ENCODE data around the gene DAPK2. TPM values are rescaled to one million over a fixed set of nuclear protein-coding genes. Genes with fewer than 3 reads are reported as not detected.

DAPK2 gene
- total RNA-seq, 4 donors from 2014 or later = 45.1 to 244 (median 107) TPM

DNA sequence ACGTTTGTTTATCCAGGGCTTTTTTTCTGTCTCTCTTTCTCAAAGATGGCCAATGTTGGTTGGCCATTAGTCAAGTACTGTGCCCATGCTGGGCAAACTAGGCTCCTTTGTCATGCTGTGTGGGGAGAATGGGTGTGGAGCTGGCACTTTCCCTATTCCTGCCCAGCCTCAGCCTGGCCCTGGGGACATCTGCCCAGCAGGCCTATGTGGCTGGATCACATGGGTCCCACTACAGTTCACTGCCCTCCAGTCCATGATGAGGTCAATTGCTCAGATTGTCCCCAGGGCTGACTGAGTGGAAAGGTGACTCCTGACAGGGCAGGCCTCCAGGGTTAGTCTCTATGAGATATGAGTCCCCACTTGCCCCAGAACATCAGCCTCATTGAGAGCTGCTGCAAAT is 158.1 kb downstream of the DAPK2 start:
- TF ChIP-seq EP300 (IDR thresholded peaks at IDR 0.05; ENCODE audit: low read depth) = no peak
- TF ChIP-seq POLR2AphosphoS5 (IDR thresholded peaks at IDR 0.05) = no peak
- TF ChIP-seq, protein P1, sequence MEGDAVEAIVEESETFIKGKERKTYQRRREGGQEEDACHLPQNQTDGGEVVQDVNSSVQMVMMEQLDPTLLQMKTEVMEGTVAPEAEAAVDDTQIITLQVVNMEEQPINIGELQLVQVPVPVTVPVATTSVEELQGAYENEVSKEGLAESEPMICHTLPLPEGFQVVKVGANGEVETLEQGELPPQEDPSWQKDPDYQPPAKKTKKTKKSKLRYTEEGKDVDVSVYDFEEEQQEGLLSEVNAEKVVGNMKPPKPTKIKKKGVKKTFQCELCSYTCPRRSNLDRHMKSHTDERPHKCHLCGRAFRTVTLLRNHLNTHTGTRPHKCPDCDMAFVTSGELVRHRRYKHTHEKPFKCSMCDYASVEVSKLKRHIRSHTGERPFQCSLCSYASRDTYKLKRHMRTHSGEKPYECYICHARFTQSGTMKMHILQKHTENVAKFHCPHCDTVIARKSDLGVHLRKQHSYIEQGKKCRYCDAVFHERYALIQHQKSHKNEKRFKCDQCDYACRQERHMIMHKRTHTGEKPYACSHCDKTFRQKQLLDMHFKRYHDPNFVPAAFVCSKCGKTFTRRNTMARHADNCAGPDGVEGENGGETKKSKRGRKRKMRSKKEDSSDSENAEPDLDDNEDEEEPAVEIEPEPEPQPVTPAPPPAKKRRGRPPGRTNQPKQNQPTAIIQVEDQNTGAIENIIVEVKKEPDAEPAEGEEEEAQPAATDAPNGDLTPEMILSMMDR (IDR thresholded peaks at IDR 0.05) = no peak
- no peak for TF ChIP-seq POLR2A (IDR thresholded peaks at IDR 0.05)
- in situ Hi-C loops (cut with MboI; ENCODE audit: low pct_ligation_motif_present in 1 of 4, low pct_unique_long_range_greater_than_20kb in 1 of 4, low sequenced_read_pairs in 3 of 4) = loop anchor here in 2 of 4 donors (25.0 kb wide), 1 partner anchor 126 kb away; no protein-coding TSS in a partner anchor
- 82% methylated on average over 1 of the region's 1 CpG; no CpG with 5 or more reads in 1 of the 2 donors for WGBS, 2 donors (ENCODE audit: low coverage in 1 of 2)

DNA sequence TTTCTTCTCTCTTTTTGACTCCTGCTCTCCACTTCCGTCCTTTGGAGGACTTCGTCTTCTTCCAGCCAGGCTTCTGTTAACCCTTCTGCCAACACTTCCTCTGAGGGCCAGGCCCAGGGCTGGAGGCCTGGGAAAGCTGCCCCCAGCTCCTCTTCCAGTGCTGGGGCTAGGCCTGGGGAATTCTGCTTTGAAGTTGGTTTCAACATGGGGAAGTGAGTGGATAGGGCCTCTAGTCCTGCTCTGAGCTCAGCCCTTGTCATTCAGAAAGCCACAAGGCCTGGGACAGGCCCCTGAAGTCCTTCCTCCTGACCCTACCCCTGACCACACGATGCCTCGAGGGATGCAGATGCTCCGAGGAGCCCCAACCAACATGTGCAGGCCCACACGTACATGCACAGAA is 158.7 kb downstream of the DAPK2 start:
- TF ChIP-seq EP300 (IDR thresholded peaks at IDR 0.05; ENCODE audit: low read depth) = no peak
- TF ChIP-seq, protein P1 (IDR thresholded peaks at IDR 0.05) = no peak
- no peak for TF ChIP-seq POLR2AphosphoS5 (IDR thresholded peaks at IDR 0.05)
- no peak for TF ChIP-seq POLR2A (IDR thresholded peaks at IDR 0.05)
- intact Hi-C loops (cut with DNase I; ENCODE audit: low total_unique reads) = loop anchor here (5.0 kb wide), 1 partner anchor 135 kb away; no protein-coding TSS in a partner anchor
- no peaks in the 10 kb centered on the region for H3K27me3 ChIP-seq

More for the DNA sequence above, 158.1 kb downstream of the DAPK2 start:
- Histone ChIP-seq H3K27ac (no peak overlapping the region), H3K36me3 (no peaks in the 10 kb centered on the region), H3K4me3 (no peak overlapping the region), H3K27me3 (no peaks in the 10 kb centered on the region), H3K9me3 (no peaks in the 10 kb centered on the region), H3K4me1 (peaks cover 0 to 15% (median 0%) of the 10 kb centered on the region in 4 donors)
- no peak for DNase-seq
- intact Hi-C loops (cut with DNase I; ENCODE audit: low total_unique reads) = loop anchor here (5.0 kb wide), 1 partner anchor 136 kb away; no protein-coding TSS in a partner anchor

DNA sequence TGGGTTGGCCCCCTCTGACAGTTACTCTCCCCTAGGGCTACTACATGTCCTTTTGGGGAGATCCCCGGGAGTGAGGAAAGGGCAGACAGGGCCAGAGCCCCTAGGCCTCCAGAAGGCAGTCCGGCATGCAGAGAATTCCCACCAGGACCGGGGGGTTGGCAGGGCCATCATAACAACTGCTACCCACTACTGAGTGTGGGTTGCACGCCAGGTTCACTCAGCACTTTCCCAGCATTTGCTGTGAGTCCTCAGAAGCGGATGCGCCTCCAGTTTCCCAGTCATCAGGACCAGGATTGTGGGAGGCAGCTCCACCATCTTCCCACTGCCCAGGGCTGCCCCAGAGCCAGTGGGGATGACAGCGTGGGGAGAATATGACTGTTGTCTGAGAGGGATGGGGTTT is 161.3 kb downstream of the DAPK2 start:
- 92% methylated on average over 7 of the region's 7 CpGs; no CpG with 5 or more reads in 1 of the 2 donors for WGBS, 2 donors (ENCODE audit: low coverage in 1 of 2)
- intact Hi-C loops (cut with DNase I; ENCODE audit: low total_unique reads) = loop anchor here (5.0 kb wide), 1 partner anchor 133 kb away; no protein-coding TSS in a partner anchor
- Histone ChIP-seq H3K27me3 (no peaks in the 10 kb centered on the region), H3K4me1 (no peaks in the 10 kb centered on the region), H3K36me3 (no peaks in the 10 kb centered on the region), H3K4me3 (no peak overlapping the region), H3K9me3 (no peaks in the 10 kb centered on the region), H3K27ac (no peak overlapping the region)
- TF ChIP-seq EP300 (IDR thresholded peaks at IDR 0.05; ENCODE audit: low read depth) (no peak), POLR2AphosphoS5 (IDR thresholded peaks at IDR 0.05) (no peak), POLR2A (IDR thresholded peaks at IDR 0.05) (no peak)
- TF ChIP-seq, protein P1 (IDR thresholded peaks at IDR 0.05) = no peak
- no peak for DNase-seq
- in situ Hi-C loops (cut with MboI; ENCODE audit: low pct_ligation_motif_present in 1 of 4, low pct_unique_long_range_greater_than_20kb in 1 of 4, low sequenced_read_pairs in 3 of 4) = loop anchor here in 2 of 4 donors (25.0 kb wide), 1 partner anchor 123 kb away; no protein-coding TSS in a partner anchor

More for the DNA sequence above, 158.7 kb downstream of the DAPK2 start:
- peaks cover 0 to 15% (median 0%) of the 10 kb centered on the region in 4 donors for H3K4me1 ChIP-seq
- DNase-seq = no peak
- in situ Hi-C loops (cut with MboI; ENCODE audit: low pct_ligation_motif_present in 1 of 4, low pct_unique_long_range_greater_than_20kb in 1 of 4, low sequenced_read_pairs in 3 of 4) = loop anchor here in 2 of 4 donors (25.0 kb wide), 1 partner anchor 125 kb away; no protein-coding TSS in a partner anchor
- H3K36me3 ChIP-seq = no peaks in the 10 kb centered on the region
- no peak overlapping the region for H3K4me3 ChIP-seq
- WGBS, 2 donors (ENCODE audit: low coverage in 1 of 2) = 67 to 71% methylated on average over 1 to 5 of the region's 6 CpGs
- H3K9me3 ChIP-seq = no peaks in the 10 kb centered on the region
- H3K27ac ChIP-seq = no peak overlapping the region

DNA sequence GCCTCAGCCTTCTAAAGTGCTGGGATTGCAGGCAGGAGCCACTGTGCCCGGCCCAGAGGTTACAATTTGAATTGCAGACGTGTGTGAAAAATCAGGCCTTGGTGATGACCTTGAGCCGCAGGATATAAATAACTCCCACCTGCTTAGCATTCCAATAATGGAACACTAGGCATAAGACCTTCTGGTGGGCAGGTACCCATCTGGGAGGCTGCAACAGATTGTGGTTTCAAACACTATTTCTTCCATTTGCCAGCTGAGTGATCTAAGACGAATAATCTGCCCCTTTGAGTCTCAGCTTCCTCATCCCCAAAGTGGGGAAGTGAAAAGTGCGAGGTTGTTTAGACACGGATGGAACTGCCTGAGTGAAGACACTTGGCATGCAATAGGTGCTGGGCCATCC is 164.9 kb downstream of the DAPK2 start:
- no peak overlapping the region for H3K27ac ChIP-seq
- 84% methylated on average over 6 of the region's 6 CpGs; no CpG with 5 or more reads in 1 of the 2 donors for WGBS, 2 donors (ENCODE audit: low coverage in 1 of 2)
- no peaks in the 10 kb centered on the region for H3K4me1 ChIP-seq
- H3K9me3 ChIP-seq = no peaks in the 10 kb centered on the region
- no peaks in the 10 kb centered on the region for H3K27me3 ChIP-seq
- intact Hi-C loops (cut with DNase I; ENCODE audit: low total_unique reads) (no loop called here), in situ Hi-C loops (cut with MboI; ENCODE audit: low pct_ligation_motif_present in 1 of 4, low pct_unique_long_range_greater_than_20kb in 1 of 4, low sequenced_read_pairs in 3 of 4) (loop anchor here in 2 of 4 donors (25.0 kb wide), 1 partner anchor 119 kb away; no protein-coding TSS in a partner anchor)
- no peak for DNase-seq
- H3K4me3 ChIP-seq = no peak overlapping the region
- no peak for TF ChIP-seq POLR2AphosphoS5 (IDR thresholded peaks at IDR 0.05)
- no peak for TF ChIP-seq POLR2A (IDR thresholded peaks at IDR 0.05)
- no peak for TF ChIP-seq EP300 (IDR thresholded peaks at IDR 0.05; ENCODE audit: low read depth)
- TF ChIP-seq, protein P1 (IDR thresholded peaks at IDR 0.05) = no peak
- H3K36me3 ChIP-seq = no peaks in the 10 kb centered on the region

Data from transverse colon (tissue), 4 donors.